ENCODE results near the gene RASL11A. TPM values are rescaled to one million over a fixed set of nuclear protein-coding genes. Genes with fewer than 3 reads are reported as not detected.

The RASL11A gene
- total RNA-seq, 1 experiment from 2014 or later = 59.7 TPM

DNA sequence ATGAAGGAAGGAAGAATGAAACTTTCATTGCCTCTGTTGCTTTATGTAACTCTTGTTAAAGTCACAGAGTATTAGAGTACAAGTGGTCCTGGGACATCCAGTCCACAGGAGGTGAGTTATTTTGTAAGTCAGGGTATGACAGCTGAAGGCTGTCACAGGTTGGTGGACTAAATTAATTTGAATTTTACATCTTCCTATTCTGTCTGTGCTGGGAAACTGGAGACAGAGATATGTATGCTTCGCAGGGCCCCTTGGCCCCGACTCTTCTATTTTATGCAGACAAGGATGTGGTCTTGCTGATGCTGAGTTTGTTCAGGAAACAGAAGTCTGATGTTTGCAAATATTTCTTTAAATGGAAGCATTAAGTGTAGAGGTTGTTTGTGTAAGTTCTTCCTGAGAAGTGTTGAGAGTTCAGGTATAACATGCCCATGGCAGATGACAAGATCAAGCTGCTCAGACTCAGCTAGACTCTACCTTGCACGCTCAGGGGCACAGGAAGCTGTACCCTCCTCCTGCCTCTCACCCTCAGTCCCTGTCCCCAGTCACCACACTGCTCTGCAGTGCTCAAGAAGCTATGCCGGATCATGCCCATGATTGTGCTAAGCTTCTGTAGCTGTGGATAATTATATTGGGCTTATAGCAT, 23.4 kb downstream of the RASL11A start:
- no peaks in the 10 kb centered on the region for H3K9me2 ChIP-seq (replicated peaks; ENCODE audit: low read length)
- intact Hi-C loops (cut with micrococcal nuclease) = no loop called here
- H4K20me1 ChIP-seq (ENCODE audit: low read length) = no peaks in the 10 kb centered on the region
- H3K36me3 ChIP-seq (ENCODE audit: low read depth, low read length) = no peaks in the 10 kb centered on the region
- no peaks in the 10 kb centered on the region for H3K27me3 ChIP-seq (ENCODE audit: low read length)
- CTCF ChIA-PET = no interaction called here
- ATAC-seq (no peak), DNase-seq (no peak)
- H3K27ac ChIP-seq (ENCODE audit: low read length) = no peak overlapping the region
- H3F3A ChIP-seq (ENCODE audit: low read length, unreplicated experiment) = no peaks in the 10 kb centered on the region
- no peak overlapping the region for H2AFZ ChIP-seq (ENCODE audit: low read length)
- H3K4me1 ChIP-seq (ENCODE audit: insufficient read depth, low read length) = no peaks in the 10 kb centered on the region
- no peak overlapping the region for H3K4me3 ChIP-seq (ENCODE audit: low read length)
- BruUV-seq (replicated peaks) = no TSS peak
- no peaks in the 10 kb centered on the region for H3K79me2 ChIP-seq (ENCODE audit: low read length)
- H3K9me3 ChIP-seq (ENCODE audit: low read length) = no peaks in the 10 kb centered on the region
- no peak overlapping the region for H3K9ac ChIP-seq (ENCODE audit: low read length)
- TF ChIP-seq EZH2 (IDR thresholded peaks at IDR 0.05; ENCODE audit: low read length, unreplicated experiment) (no peak), EZH2phosphoT487 (IDR thresholded peaks at IDR 0.05; ENCODE audit: borderline replicate concordance, low read length) (no peak)
- TF ChIP-seq, protein P1, sequence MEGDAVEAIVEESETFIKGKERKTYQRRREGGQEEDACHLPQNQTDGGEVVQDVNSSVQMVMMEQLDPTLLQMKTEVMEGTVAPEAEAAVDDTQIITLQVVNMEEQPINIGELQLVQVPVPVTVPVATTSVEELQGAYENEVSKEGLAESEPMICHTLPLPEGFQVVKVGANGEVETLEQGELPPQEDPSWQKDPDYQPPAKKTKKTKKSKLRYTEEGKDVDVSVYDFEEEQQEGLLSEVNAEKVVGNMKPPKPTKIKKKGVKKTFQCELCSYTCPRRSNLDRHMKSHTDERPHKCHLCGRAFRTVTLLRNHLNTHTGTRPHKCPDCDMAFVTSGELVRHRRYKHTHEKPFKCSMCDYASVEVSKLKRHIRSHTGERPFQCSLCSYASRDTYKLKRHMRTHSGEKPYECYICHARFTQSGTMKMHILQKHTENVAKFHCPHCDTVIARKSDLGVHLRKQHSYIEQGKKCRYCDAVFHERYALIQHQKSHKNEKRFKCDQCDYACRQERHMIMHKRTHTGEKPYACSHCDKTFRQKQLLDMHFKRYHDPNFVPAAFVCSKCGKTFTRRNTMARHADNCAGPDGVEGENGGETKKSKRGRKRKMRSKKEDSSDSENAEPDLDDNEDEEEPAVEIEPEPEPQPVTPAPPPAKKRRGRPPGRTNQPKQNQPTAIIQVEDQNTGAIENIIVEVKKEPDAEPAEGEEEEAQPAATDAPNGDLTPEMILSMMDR (conservative IDR thresholded peaks at IDR 0.05; ENCODE audit: low read depth, low read length) = no peak
- no peak overlapping the region for H3K4me2 ChIP-seq (ENCODE audit: low read length)
- POLR2A ChIA-PET (ENCODE audit: unreplicated experiment) = no interaction called here

DNA sequence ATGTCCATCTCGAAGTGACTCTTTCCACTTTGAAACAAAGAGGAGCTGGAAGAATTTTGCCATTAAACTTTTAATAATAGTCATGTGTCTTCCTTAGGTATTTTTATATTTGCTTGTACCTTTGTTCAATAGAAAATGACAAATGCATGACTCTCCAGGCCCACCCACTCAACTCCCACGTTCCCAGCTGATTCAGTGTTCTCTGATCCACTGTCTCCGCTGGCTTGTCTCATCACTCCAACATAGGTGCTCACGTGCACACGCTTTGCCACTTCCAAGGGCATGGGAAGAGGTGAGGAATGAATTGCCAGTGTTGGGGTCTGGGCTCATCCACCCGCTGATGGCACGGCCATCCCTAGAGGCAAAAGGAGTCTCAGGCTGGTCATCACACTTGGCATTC, 24.5 kb downstream of the RASL11A start:
- H2AFZ ChIP-seq (ENCODE audit: low read length) = no peak overlapping the region
- ChIA-PET CTCF (no interaction called here), POLR2A (ENCODE audit: unreplicated experiment) (no interaction called here)
- no peaks in the 10 kb centered on the region for H3F3A ChIP-seq (ENCODE audit: low read length, unreplicated experiment)
- ATAC-seq (no peak; the same call in 1 of the 2 replicates), DNase-seq (peak; percentile 18)
- H3K9me3 ChIP-seq (ENCODE audit: low read length) = no peaks in the 10 kb centered on the region
- no peak overlapping the region for H3K4me3 ChIP-seq (ENCODE audit: low read length)
- no peaks in the 10 kb centered on the region for H3K27me3 ChIP-seq (ENCODE audit: low read length)
- H4K20me1 ChIP-seq (ENCODE audit: low read length) = no peaks in the 10 kb centered on the region
- no peaks in the 10 kb centered on the region for H3K36me3 ChIP-seq (ENCODE audit: low read depth, low read length)
- H3K9ac ChIP-seq (ENCODE audit: low read length) = no peak overlapping the region
- H3K4me2 ChIP-seq (ENCODE audit: low read length) = no peak overlapping the region
- TF ChIP-seq, protein P1 (conservative IDR thresholded peaks at IDR 0.05; ENCODE audit: low read depth, low read length) = no peak
- TF ChIP-seq EZH2 (IDR thresholded peaks at IDR 0.05; ENCODE audit: low read length, unreplicated experiment) = no peak
- no peak for TF ChIP-seq EZH2phosphoT487 (IDR thresholded peaks at IDR 0.05; ENCODE audit: borderline replicate concordance, low read length)
- H3K79me2 ChIP-seq (ENCODE audit: low read length) = no peaks in the 10 kb centered on the region
- H3K4me1 ChIP-seq (ENCODE audit: insufficient read depth, low read length) = no peaks in the 10 kb centered on the region
- H3K9me2 ChIP-seq (replicated peaks; ENCODE audit: low read length) = no peaks in the 10 kb centered on the region
- no peak overlapping the region for H3K27ac ChIP-seq (ENCODE audit: low read length)
- intact Hi-C loops (cut with micrococcal nuclease) = no loop called here
- BruUV-seq (replicated peaks) = no TSS peak

GRCh38 chr13:27295660-27296059, 25.0 kb downstream of the RASL11A start:
- Histone ChIP-seq H3K36me3 (ENCODE audit: low read depth, low read length) (no peaks in the 10 kb centered on the region), H3K79me2 (ENCODE audit: low read length) (no peaks in the 10 kb centered on the region), H2AFZ (ENCODE audit: low read length) (no peak overlapping the region), H3K4me3 (ENCODE audit: low read length) (no peak overlapping the region), H3K27ac (ENCODE audit: low read length) (no peak overlapping the region), H3F3A (ENCODE audit: low read length, unreplicated experiment) (no peaks in the 10 kb centered on the region), H3K9me3 (ENCODE audit: low read length) (no peaks in the 10 kb centered on the region), H3K9me2 (replicated peaks; ENCODE audit: low read length) (no peaks in the 10 kb centered on the region), H3K27me3 (ENCODE audit: low read length) (no peaks in the 10 kb centered on the region), H3K9ac (ENCODE audit: low read length) (no peak overlapping the region), H3K4me1 (ENCODE audit: insufficient read depth, low read length) (no peaks in the 10 kb centered on the region), H3K4me2 (ENCODE audit: low read length) (no peak overlapping the region), H4K20me1 (ENCODE audit: low read length) (no peaks in the 10 kb centered on the region)
- TF ChIP-seq, protein P1 (conservative IDR thresholded peaks at IDR 0.05; ENCODE audit: low read depth, low read length) = no peak
- TF ChIP-seq EZH2phosphoT487 (IDR thresholded peaks at IDR 0.05; ENCODE audit: borderline replicate concordance, low read length) (no peak), EZH2 (IDR thresholded peaks at IDR 0.05; ENCODE audit: low read length, unreplicated experiment) (no peak)
- POLR2A ChIA-PET (ENCODE audit: unreplicated experiment) = no interaction called here
- intact Hi-C loops (cut with micrococcal nuclease) = no loop called here
- CTCF ChIA-PET = no interaction called here
- ATAC-seq (no peak), DNase-seq (no peak)
- BruUV-seq (replicated peaks) = no TSS peak
